ENCODE measurements around the gene ZNF814.
"Not testable (repeated sequence)": the region's sequence is repeated elsewhere in the genome, so short reads cannot be mapped to it uniquely, and the experiment has no call there.

ZNF814 gene

DNA sequence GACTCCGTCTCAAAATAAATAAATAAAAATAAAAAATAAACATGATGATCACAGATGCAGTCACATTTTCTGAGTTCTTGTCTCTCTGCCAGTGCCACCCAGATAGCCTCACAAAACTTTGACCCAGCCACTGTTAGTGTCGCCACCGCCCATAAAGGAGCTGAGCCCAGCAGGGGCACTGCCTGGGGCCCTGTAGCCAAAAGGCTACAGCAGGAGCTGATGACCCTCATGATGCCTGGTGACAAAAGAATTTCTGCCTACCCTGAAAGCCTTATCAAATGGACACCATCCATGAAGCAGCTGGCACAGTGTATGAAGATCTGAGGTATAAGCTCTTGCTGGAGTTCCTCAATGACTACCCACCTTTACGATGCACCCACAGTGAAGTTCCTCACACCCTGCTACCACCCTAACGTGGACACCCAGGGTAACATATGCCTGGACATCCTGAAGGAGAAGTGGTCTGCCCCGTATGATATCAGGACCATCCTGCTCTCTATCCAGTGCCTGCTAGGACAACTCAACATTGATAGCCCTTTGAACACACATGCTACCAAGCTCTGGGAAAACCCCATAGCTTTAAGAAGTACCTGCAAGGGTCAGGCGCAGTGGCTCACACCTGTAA is 20.9 kb downstream of the ZNF814 start:
- no peak for DNase-seq
- intact Hi-C loops (cut with DNase I) = no loop called here

- DNase-seq; intact Hi-C loops (cut with DNase I): not testable (repeated sequence)
Observed at GRCh38 chr19:57862351-57862750, 26.5 kb downstream of the ZNF814 start.

DNA sequence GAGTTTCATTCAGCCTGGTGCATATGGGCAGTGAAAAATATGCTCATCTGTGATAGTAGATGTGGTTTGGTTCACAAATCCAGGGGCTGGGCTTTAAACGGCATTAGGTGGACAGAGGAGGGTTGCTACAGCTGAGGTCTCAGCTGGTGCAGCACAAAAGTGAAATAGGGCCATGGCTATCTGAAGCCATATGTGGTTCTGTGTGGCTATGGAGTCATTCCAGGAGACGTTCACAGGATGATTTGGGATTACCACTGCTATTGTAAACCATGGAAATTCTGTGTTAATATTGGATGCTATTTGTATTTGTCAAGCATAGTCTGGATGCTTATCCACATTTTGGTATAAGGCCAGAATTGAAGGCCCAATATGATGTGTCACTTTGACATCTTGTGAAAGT is 34.7 kb downstream of the ZNF814 start:
- DNase-seq; intact Hi-C loops (cut with DNase I): not testable (repeated sequence)

GRCh38 chr19:57851812-57852603 is 36.8 kb downstream of the ZNF814 start:
- DNase-seq = not testable (repeated sequence)

DNA sequence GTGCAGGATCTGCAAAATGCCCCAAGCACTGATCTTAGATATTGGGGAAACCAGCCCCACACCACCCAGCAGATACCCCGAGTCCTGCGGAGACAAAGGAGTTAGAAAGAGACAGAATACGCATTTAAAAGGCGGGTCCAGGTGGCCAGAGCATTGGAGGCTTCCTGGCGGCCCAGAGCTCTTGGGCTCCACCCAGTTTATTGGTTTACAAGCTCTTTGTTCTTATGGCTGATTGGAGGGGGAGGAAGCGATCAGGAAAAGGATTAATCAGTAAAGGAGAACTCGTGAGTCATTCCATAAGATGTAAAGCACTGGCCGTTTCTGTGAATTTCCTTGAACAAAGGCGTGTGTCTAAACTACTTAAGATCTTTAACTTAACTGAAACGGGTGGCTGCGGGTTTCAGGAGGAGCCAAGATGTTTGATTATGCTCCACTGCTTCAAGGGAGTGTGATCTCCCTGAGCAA is 38.3 kb downstream of the ZNF814 start:
- DNase-seq = no peak
- intact Hi-C loops (cut with DNase I) = no loop called here

More at GRCh38 chr19:57851812-57852603, 36.8 kb downstream of the ZNF814 start:
- intact Hi-C loops (cut with DNase I) = not testable (repeated sequence)

GRCh38 chr19:57849666-57850473 is 39.0 kb downstream of the ZNF814 start, which contains the start of gene ZNF587:
Gene ZNF587 (plus strand): TSS chr19:57849859. CDS start chr19:57850039, 180 bp downstream.
- peak; percentile 60 to 95 (median 74) for DNase-seq

DNA sequence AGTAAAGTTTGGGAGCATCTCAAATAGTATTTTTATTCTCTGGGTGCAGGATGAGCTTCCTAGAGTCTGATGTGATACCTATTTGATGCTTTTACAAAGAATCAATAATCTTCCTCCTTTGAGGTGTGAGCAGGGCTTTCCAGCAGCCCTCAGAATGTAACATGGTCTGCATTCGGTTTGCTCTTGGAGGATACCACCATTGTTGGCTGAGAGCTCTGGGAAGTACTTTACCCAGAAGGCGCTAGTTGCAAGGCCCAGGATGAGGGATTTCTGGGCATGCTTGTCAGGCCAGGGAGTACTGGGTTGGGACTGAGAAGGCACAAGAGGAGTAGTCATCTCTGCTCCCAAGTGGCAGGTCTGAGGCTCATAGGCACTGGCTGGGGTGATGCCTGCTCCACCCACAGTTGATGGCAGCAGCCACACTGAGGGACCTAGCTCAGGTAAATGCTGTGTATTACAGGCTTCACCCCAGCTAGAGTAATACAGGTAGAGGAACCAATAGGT is 39.6 kb downstream of the ZNF814 start:
- not testable (repeated sequence) for DNase-seq

More at GRCh38 chr19:57849666-57850473, 39.0 kb downstream of the ZNF814 start, which contains the start of gene ZNF587:
- intact Hi-C loops (cut with DNase I) = not testable (repeated sequence)

DNA sequence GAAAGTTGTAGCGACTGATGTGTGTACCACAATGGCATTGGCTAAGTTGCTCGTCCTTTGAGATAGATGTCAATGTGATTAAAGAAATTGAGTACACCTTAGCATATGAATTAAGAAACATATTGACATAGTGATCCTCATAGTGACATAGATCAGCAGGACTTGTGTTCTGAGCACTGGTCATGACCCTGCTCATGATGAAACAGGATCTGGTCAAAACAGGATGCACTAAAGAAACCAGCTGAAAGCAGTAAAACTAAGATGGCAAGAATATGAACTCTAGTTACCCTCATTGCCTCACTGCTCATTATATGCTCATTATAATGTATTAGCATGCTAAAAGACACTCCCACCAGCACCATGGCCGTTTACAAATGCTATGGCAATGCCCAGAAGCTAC is 41.7 kb downstream of the ZNF814 start:
- DNase-seq; intact Hi-C loops (cut with DNase I): not testable (repeated sequence)

More for the DNA sequence above, 39.6 kb downstream of the ZNF814 start:
- intact Hi-C loops (cut with DNase I) = not testable (repeated sequence)

GRCh38 chr19:57841122-57841763 is 47.6 kb downstream of the ZNF814 start:
- intact Hi-C loops (cut with DNase I) = no loop called here
- no peak for DNase-seq

DNA sequence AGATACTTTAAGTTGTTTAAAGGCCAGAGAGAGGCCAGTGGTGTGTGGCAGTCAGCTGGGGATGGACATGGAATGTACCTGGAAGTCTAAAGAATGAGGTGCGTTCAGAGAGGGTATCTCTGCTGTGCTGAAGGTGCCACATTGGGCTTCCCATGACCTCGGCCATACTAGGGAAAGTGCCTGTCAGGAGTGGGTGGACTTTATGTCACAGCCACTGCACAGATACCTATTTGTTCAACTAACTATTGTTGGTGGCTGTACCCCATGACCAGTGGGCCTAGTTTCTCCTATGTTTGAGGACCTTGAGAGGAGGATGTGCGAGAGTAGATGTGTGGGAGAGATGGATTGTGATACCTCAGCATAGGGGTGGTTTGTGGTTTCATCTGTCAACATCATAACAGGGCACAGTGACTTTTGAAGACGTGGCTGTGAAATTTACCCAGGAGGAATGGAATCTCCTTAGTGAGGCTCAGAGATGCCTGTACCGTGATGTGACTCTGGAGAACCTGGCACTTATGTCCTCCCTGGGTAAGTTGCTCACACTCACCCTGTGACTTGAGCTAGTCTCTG is 50.1 kb downstream of the ZNF814 start:
- DNase-seq; intact Hi-C loops (cut with DNase I): not testable (repeated sequence)

DNA sequence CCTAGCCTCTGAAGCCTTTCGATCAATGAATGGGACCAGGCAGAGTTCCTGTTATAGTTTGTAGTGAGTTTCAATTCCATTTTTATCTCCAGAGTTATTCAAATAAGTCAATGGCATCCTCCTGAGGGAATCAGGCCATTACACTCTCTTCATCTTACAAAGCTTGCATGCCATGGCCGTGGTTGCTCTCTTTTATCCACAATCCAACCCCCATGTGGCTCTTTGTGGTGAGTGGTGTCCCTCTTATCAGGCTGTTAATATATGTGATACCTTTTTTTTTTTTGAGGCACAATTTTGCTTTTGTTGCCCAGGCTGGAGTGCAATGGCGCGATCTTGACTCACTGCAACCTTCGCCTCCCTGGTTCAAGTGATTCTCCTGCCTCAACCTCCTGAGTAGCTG is 51.8 kb downstream of the ZNF814 start:
- DNase-seq; intact Hi-C loops (cut with DNase I): not testable (repeated sequence)

GRCh38 chr19:57830071-57830602 is 58.7 kb downstream of the ZNF814 start, which contains the start of gene ZNF587B:
Gene ZNF587B (plus strand): TSS chr19:57830299. CDS start chr19:57830529, 230 bp downstream.
- peak; percentile 41 to 96 (median 75) for DNase-seq
- intact Hi-C loops (cut with DNase I) = no loop called here

DNA sequence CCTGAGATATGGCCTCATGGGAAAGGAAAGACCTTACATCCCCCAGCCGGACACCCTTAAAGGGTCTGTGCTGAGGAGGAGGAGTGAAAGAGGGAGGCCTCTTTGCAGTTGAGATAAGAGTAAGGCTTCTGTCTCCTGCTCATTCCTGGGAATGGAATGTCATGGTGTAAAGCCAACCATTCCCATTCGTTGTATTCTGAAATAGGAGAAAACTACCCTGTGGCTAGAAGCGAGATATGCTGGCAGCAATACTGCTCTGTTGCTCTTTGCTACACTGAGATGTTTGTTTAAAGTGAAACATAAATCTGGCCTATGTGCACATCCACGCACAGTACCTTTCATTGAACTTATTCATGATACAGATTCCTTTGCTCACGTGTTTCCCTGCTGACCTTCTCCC is 59.5 kb downstream of the ZNF814 start:
- intact Hi-C loops (cut with DNase I) = no loop called here
- no peak for DNase-seq

DNA sequence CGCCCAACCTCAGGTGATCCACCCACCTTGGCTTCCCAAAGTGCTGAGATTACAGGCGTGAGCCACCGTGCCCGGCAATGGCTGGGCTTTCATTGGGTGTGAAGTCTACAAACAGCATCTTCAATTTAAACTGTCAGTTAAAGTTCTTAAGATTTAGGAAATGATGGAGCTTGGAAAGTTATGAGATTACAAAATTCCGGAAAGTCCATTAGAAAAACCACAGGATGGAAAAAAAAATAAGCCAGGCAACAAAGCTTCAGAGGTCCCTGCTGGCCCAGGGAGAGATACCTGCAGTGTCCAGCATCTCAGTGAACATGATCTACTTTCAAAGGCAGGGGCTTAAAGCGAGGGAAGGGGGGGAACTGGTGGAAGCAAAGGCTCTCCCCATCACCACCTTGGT is 63.3 kb downstream of the ZNF814 start:
- intact Hi-C loops (cut with DNase I) = no loop called here
- no peak for DNase-seq

GRCh38 chr19:57823608-57824007 is 65.2 kb downstream of the ZNF814 start:
- intact Hi-C loops (cut with DNase I); DNase-seq: not testable (repeated sequence)

- DNase-seq; intact Hi-C loops (cut with DNase I): not testable (repeated sequence)
Observed at GRCh38 chr19:57823155-57823554, 65.7 kb downstream of the ZNF814 start.

DNA sequence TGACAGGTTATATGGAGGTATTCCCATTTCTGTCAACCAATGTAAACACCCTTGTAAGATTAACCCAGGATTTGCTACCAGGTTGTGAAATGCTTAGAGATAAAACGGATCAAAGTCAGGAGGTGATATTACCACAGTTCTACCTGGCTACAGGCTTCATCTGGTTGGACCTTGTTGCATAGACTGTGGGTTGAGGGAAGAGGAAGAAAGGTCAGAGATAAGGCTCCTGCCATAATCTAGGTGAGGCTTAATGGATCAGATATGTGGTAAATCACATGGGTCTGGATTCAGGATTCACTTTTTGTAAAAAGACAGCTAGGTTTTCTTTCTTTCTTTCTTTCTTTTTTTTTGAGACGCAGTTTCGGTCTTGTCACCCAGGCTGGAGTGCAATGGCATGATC is 67.3 kb downstream of the ZNF814 start:
- DNase-seq; intact Hi-C loops (cut with DNase I): not testable (repeated sequence)

- DNase-seq; intact Hi-C loops (cut with DNase I): not testable (repeated sequence)
Observed at GRCh38 chr19:57821095-57821494, 67.7 kb downstream of the ZNF814 start.

- intact Hi-C loops (cut with DNase I) = no loop called here
Observed at GRCh38 chr19:57820599-57820998, 68.2 kb downstream of the ZNF814 start.

More at GRCh38 chr19:57820599-57820998, 68.2 kb downstream of the ZNF814 start:
- no peak for DNase-seq

Measured in posterior cingulate gyrus (tissue), 11 donors.